Measurements from ENCODE around the gene SPDYE17.
"Not testable (repeated sequence)": the region's sequence is repeated elsewhere in the genome, so short reads cannot be mapped to it uniquely, and the experiment has no call there.

DNA sequence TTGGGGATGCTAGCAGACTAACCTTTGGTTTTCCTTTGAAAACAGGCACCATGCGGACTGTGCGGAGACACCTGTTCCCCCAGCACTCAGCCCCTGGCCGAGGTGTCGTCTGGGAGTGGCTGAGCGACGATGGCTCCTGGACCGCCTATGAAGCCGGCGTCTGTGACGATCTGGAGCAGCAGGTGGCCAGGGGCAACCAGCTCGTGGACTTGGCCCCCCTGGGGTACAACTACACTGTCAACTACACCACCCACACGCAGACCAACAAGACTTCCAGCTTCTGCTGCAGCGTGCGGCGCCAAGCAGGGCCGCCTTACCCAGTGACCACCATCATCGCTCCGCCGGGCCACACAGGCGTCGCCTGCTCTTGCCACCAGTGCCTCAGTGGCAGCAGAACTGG is 51.6 kb downstream of the SPDYE17 start:
- TF ChIP-seq, protein P1, sequence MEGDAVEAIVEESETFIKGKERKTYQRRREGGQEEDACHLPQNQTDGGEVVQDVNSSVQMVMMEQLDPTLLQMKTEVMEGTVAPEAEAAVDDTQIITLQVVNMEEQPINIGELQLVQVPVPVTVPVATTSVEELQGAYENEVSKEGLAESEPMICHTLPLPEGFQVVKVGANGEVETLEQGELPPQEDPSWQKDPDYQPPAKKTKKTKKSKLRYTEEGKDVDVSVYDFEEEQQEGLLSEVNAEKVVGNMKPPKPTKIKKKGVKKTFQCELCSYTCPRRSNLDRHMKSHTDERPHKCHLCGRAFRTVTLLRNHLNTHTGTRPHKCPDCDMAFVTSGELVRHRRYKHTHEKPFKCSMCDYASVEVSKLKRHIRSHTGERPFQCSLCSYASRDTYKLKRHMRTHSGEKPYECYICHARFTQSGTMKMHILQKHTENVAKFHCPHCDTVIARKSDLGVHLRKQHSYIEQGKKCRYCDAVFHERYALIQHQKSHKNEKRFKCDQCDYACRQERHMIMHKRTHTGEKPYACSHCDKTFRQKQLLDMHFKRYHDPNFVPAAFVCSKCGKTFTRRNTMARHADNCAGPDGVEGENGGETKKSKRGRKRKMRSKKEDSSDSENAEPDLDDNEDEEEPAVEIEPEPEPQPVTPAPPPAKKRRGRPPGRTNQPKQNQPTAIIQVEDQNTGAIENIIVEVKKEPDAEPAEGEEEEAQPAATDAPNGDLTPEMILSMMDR (IDR thresholded peaks at IDR 0.05): not testable (repeated sequence)
- TF ChIP-seq POLR2AphosphoS5, POLR2A, EP300 (IDR thresholded peaks at IDR 0.05): not testable (repeated sequence)
